Upper lobe of right lung (tissue), 1 donor: ENCODE data around the gene PRKCE. TPM values are rescaled to one million over a fixed set of nuclear protein-coding genes. Genes with fewer than 3 reads are reported as not detected.
A peak's percentile ranks its signal among the peaks of the same experiment; 100 is the strongest.

Experiments
- ATAC-seq: fragments of 200-7000 bp; cut with Tn5 transposase; one replicate; pipeline ENCODE4 v1.9.1; 2020; ENCODE audit warnings: mild to moderate bottlenecking, moderate library complexity
- DNase-seq: peaks from one replicate; pipeline ENCODE4 v3.0.0-alpha.2; 2020
- H3K27ac ChIP-seq: fragments of 200-600 bp; one replicate; pipeline ENCODE4 v1.8.0; 2022
- H3K27me3 ChIP-seq: fragments of 200-600 bp; one replicate; pipeline ENCODE4 v1.8.0; 2022; ENCODE audit warnings: mild to moderate bottlenecking
- H3K36me3 ChIP-seq: fragments of 200-600 bp; one replicate; pipeline ENCODE4 v1.8.0; 2022
- H3K4me1 ChIP-seq: fragments of 200-600 bp; one replicate; pipeline ENCODE4 v1.8.0; 2022
- H3K4me3 ChIP-seq: fragments of 200-600 bp; one replicate; pipeline ENCODE4 v1.8.0; 2022; ENCODE audit warnings: mild to moderate bottlenecking
- H3K9me3 ChIP-seq: fragments of 200-600 bp; one replicate; pipeline ENCODE4 v1.8.0; 2022
- CTCF ChIP-seq: fragments of 200-600 bp; IDR thresholded peaks from one replicate; pipeline ENCODE4 v1.8.0; 2022; ENCODE audit warnings: antibody characterized with exemption
- intact Hi-C: fragments of 100-400 bp; cut with DNase I; formaldehyde crosslinking; loops from one replicate; pipeline ENCODE4 v1.11.0; 2022
- total RNA-seq: library from RNA; stranded (reverse); fragmentation: NEBNext Ultra II Directional; extraction: Animal tissue kit (Norgen Biotek cat#: 25700); gene quantifications from one replicate; pipeline ENCODE4 v1.2.1, GENCODE V29; 2021
- donor health status: DM: no; HTN: yes; CAD: no; lungs with severe emphysema.

Gene PRKCE
- total RNA-seq, 1 donor from 2014 or later, result 65.6 TPM

GRCh38 chr2:45894211-45894610 lies 242.7 kb downstream of the PRKCE start:
- Histone ChIP-seq H3K27me3 (no peaks in the 10 kb centered on the region), H3K4me3 (no peak overlapping the region), H3K36me3 (no peaks in the 10 kb centered on the region), H3K4me1 (peaks cover 66% of the 10 kb centered on the region), H3K9me3 (no peaks in the 10 kb centered on the region), H3K27ac (no peak overlapping the region)
- intact Hi-C loops, result no loop called here
- no peak for ATAC-seq
- no peak for TF ChIP-seq CTCF
- DNase-seq, result no peak

GRCh38 chr2:45895241-45895861 lies 243.9 kb downstream of the PRKCE start:
- Histone ChIP-seq H3K27ac (peak overlapping the region; percentile 9), H3K4me1 (peaks cover 62% of the 10 kb centered on the region), H3K9me3 (no peaks in the 10 kb centered on the region), H3K36me3 (no peaks in the 10 kb centered on the region), H3K4me3 (no peak overlapping the region), H3K27me3 (no peaks in the 10 kb centered on the region)
- intact Hi-C loops, result no loop called here
- TF ChIP-seq CTCF, result no peak
- DNase-seq (no peak), ATAC-seq (no peak)

DNA sequence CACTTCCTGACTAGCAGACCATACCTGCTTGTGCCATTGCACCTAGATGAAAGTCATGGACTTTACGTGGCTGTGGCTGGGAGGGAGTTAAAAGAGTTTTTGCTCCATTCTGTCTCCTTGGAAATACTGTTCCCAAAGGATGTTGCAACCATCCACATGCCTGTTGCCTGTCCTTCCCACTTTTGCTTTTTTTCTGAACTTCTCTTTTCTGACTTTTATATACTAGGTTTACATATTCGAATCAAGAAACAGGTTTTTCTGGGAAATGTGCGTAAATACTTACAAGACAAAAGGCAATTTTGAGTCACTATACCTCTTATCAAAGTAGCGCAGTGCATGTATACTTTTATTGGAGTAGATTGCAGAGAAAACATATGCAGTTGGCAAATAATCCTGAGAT lies 244.8 kb downstream of the PRKCE start:
- Histone ChIP-seq H3K9me3 (no peaks in the 10 kb centered on the region), H3K4me3 (no peak overlapping the region), H3K27ac (peak overlapping the region; percentile 49), H3K27me3 (no peaks in the 10 kb centered on the region), H3K4me1 (peaks cover 53% of the 10 kb centered on the region), H3K36me3 (no peaks in the 10 kb centered on the region)
- intact Hi-C loops, result no loop called here
- DNase-seq, result no peak
- TF ChIP-seq CTCF, result no peak
- no peak for ATAC-seq

DNA sequence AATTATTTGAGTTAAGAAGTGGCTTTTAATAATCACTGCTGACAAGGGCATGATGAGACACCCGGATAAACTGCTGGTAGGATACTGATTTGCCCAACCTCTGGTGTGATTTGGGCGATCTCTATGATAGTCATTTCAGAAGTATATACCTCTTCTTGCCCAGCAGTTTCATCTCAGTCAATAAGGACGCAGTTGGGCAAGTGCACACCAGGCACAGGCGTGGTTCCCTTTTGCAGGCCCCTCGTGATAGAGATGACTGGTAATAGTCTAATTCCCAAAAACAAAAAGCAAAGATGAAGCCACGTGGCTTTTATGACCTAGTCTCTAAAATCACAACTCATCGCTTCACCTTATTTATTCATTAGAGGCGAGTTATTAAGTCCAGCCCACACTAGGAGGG lies 246.4 kb downstream of the PRKCE start:
- Histone ChIP-seq H3K36me3 (no peaks in the 10 kb centered on the region), H3K27ac (peak overlapping the region; percentile 37), H3K4me1 (peaks cover 39% of the 10 kb centered on the region), H3K9me3 (no peaks in the 10 kb centered on the region), H3K4me3 (no peak overlapping the region), H3K27me3 (no peaks in the 10 kb centered on the region)
- TF ChIP-seq CTCF, result no peak
- intact Hi-C loops, result no loop called here
- peak; percentile 76 for ATAC-seq
- no peak for DNase-seq

DNA sequence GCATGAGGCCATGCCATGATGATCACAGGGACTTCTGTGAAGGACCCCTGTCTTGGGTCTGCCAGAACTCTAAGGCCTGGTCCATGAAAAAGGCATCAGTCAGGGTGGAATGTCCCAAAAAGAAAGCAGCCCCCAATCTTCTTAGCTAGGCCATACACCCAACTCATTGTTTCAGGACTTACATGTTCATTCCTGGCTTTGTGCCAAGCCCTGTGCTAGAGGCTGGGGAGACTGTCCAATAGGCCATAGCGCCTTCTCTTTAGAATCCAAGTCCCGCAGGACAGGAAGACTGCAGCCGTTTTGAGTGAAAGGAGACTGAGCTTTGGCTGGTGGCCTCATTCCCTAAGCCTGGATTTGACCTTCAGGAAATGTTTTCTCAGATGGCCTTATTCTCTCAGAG lies 247.3 kb downstream of the PRKCE start:
- H3K4me1 ChIP-seq, result peaks cover 34% of the 10 kb centered on the region
- TF ChIP-seq CTCF, result no peak
- intact Hi-C loops, result no loop called here
- ATAC-seq, result no peak
- no peaks in the 10 kb centered on the region for H3K9me3 ChIP-seq
- H3K27ac ChIP-seq, result peak overlapping the region; percentile 37
- DNase-seq, result no peak
- H3K4me3 ChIP-seq, result no peak overlapping the region
- no peaks in the 10 kb centered on the region for H3K27me3 ChIP-seq
- H3K36me3 ChIP-seq, result no peaks in the 10 kb centered on the region

DNA sequence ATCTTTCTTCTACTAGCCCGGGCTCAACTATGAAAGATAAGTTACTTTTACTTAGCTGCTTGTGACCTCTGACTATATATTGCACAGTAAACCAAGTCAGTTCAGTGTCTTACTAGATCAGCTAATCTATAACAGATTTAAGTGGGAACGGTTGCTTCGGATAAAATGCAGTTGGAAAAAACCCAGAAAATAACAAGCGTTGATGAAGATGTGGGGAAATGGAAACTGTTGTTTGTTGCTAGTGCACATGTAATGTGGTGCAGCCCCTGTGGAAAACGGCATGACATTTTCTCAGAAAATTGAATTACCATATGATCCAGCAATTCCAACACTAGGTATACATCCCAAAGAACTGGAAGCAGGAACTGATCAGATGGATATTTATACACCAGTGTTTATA lies 248.5 kb downstream of the PRKCE start:
- Histone ChIP-seq H3K27me3 (no peaks in the 10 kb centered on the region), H3K36me3 (no peaks in the 10 kb centered on the region), H3K27ac (no peak overlapping the region), H3K9me3 (no peaks in the 10 kb centered on the region), H3K4me1 (peaks cover 34% of the 10 kb centered on the region), H3K4me3 (no peak overlapping the region)
- intact Hi-C loops, result no loop called here
- ATAC-seq (no peak), DNase-seq (no peak)
- TF ChIP-seq CTCF, result no peak
